GM12801 (cell line): ENCODE data around the gene GMDS.

Experiments used
- CTCF ChIP-seq: IDR thresholded peaks from one replicate; pipeline ENCODE4 v1.5.1; 2011; ENCODE audit warnings: control low read depth; ENCODE audit not compliant: insufficient read length; ENCODE audit errors: extremely low read depth

GMDS gene

DNA sequence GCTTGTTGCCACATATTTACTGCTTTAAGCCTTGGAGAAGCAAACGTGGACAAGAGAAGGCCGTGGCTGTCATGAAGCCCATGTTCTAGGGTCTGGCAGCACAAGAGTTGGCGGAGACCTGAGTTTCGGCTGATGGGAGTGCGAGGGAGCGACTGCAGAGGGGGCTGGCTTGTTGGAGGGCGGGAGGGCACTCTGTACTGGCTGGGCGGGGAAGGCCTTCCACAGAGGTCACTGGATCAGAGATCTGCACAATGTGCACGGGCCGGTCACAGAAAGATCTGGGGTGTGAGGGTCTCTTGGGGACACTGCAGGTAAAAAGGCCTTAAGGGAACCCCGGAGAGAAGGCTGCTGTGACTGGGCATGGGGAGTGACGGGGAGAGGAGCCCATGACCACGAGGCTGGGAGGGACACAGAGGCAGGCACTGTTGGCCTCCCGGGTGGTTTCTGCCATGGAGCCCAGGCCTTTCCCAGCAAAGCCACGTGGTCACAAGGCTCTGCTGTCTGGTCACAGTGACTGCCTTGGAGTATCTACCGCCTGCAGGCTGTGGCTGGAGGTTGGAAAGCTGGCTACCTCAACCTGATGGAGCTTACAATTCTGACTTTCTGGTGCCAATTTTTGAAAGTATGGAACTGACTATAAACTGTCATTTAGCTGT, 611.9 kb downstream of the GMDS start:
- no peak for TF ChIP-seq CTCF

DNA sequence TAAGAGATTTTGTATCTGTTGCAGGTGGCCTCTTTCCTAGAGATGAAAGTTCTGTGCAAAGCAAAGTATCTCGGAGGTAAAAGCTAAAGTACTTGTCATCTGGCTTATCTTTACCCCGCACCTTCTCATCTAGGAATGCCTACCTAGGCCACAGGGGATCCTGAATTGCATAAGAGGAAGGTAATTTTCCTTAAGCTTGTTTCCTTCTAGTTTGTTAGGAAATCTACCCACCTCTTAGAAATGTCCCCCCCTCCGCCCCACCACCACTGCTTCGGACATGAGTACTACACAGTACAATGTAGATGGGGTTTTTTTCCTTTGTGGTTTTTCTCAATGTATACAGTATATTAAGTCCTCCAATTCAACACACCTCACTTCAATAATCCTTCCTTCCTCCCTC, 614.2 kb downstream of the GMDS start:
- no peak for TF ChIP-seq CTCF

- TF ChIP-seq CTCF: no peak
Measured at GRCh38 chr6:1630771-1631217, 614.6 kb downstream of the GMDS start.

DNA sequence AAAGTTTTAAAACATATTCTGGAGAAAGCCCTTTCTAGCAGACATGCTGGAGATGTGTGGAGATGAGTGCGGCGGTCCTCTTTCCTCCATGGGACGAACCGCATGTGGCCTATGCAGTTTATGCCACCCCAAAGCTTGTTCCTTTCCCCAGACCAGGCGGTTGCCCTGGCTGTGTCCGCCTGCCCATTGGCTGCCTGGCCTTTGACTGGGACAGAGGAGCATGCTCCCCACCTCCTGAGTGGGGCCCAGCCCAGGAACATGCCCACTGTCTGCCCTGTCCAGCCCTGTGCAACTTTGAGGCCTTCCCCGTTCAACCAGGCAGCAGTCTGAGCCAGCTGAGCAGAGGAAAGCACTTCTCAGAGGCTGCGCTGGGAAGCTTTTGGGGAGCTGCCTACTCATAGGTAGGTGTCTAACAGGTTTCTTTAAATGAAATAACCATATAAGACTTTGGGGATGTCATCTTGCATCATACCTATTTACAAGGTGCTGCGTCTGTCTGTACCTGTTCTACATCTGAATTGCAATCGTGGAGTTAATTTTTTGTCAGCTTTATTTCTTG, 615.1 kb downstream of the GMDS start:
- TF ChIP-seq CTCF: no peak

DNA sequence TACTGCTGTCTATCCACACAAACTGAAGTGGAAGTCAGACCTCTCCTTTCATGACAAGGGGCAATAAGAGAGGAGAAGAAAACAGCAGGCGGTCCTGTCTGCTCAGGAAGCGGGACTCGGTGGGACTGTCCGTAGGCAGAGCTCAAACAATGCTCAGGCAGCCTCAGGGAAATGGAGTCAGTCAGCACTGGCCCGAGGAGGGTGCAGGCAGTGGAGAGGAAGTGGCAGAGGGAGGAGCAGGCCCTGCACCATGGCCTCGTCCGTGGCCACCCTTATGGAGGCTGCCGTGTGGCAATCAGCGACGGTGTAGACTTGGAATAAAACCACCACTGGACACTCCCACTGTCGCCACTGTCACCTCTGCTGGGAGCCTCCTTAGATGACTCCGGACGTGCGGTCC, 616.1 kb downstream of the GMDS start:
- TF ChIP-seq CTCF: no peak

DNA sequence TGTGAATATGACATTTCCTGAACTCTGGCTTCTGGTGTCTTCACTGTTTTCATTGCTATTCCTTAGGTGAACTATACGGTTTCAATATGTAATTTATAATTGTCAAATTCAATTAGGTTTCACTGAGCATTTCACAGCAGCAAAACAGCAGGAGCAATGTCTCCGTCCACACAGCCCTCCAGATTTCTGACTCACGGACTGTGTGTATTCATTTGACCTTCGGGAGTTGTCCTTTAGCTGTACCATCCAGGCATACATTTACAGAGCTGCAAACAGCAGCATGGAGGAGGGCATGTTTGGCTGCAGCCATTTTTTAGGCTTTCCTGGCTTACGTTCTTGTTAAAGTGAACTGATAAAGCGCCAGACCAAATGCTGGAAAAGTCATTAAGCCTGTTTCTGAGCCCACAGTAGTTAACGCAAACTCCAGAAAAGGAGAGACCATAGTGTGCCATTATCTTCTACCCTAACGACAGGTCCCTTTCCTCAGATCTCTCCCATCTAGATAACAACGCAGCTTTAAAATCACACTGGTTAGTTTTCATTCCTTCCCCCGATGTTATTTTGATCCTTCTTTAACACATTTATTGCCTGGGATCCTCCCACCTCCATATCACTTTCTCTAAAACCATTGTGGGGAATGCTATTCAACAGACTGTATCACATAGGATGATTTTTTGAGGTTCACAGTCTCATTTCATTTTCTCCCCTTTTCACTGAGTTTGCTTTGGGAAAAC, 617.4 kb downstream of the GMDS start:
- TF ChIP-seq CTCF: no peak

DNA sequence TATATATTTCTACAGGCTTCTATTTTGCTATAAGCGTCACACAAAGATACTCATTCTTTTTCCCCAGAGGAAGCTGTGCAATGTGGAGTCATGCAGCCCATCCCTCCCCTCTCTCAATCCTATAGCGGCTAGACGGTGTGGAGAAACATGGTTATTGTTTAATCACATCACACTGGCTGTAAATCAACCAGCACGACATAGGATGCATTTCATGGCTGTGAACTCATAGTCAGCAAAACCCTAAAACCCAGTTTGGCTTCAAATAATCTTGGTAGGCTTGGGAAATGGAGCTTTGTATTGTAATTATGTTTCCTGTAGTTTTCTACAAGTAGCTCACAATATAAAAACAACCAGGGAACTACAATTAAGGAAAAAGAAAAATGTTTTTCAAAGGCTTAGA, 618.9 kb downstream of the GMDS start:
- no peak for TF ChIP-seq CTCF
